Glomerular endothelial cell (primary cell): ENCODE measurements around the gene UBE2A. TPM values are rescaled to one million over a fixed set of nuclear protein-coding genes. Genes with fewer than 3 reads are reported as not detected.

Source experiments
- DNase-seq: peaks from one replicate; pipeline ENCODE4 v3.0.0-alpha.2; 2011; ENCODE audit warnings: low read depth, low spot score; ENCODE audit errors: extremely low read depth
- total RNA-seq: library from RNA; depleted of rRNA; stranded (reverse); fragments of >200 nt; gene quantifications from 2 replicates; pipeline ENCODE4 v1.2.3, GENCODE V29; 2015

UBE2A gene
- total RNA-seq, 1 donor from 2014 or later: 45.4 TPM

- DNase-seq: no peak
Measured at GRCh38 chrX:119606280-119607017, 32.1 kb downstream of the UBE2A start, which contains the start of gene NKRF. NKRF (minus strand) TSS chrX:119606424.

DNA sequence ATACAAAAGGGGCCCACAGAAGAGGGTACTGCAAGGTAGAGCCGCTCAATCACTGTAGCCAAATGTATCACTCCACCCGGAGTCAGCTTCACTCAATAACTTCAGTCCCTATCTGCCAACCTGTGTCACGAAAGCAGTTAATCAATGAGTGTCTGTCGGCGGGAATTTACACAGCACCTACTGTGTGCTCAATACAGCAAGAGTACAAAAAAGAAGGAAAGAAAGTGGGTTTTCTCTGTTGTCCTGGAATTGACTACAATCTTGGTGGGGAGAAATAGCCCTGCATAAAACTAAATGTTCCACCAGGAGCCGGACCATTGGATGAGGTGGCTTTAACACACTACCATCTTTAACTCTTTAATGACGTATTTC, 32.6 kb downstream of the UBE2A start:
- DNase-seq: no peak

- DNase-seq: no peak
Measured at GRCh38 chrX:119614776-119615175, 40.4 kb downstream of the UBE2A start.

GRCh38 chrX:119617517-119618164, 43.3 kb downstream of the UBE2A start:
- no peak for DNase-seq

GRCh38 chrX:119618439-119618838, 44.1 kb downstream of the UBE2A start:
- no peak for DNase-seq

DNA sequence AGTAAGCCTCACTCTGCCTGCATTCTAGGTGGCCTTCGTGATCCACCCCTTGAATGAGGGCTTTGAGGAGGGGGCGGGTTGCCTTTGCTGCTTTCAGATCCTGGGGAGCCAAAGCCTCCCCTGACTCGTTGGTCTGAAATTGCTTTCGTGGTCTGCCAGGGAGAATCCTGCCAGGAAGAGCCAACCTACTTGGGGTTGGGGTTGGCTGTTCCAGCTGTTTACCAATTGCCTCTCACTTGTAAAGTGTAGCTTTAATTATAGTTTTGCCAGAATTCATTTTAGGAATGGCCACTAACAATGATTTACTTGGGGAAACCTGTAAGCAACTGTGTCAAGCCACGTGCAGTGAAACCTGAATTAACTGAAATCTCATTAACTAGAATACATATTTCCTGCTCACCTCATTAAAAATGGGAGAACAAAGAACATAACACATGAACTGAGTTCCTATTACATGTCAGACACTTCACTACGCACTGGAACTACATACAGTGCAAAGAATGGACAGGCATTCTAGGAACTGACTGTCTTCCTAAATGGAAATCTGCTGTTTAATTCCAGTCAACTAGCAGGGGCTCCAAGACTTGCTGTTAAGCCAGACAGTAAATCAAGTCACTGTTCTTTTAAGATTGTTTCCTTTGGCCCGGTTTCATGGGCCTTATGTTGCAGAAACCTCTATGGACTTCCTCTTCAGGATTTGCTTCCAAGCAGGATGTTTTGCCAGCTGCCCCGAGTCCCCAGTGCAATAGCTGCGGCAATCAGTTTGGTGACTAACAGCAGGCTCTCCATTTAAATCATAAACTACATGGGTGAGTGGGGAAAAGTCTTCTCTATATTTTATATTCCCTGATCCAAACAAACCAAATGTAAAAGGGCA, 48.2 kb downstream of the UBE2A start:
- no peak for DNase-seq

DNA sequence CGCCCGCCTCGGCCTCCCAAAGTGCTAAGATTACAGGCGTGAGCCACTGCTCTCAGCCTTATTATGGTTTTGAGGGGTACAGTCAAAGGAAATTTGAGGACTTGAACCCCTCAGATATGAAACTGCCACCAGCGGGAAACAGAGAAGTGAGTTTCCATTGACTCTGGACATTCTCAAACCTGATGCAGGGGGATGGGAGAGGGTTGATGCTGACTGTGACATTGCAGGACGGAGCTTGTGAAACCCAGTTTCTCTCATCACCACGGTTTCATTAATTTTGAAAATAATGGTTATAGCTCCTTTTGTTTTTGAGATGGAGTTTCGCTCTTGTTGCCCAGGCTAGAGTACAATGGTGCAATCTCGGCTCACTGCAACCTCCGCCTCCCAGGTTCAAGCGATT, 50.1 kb downstream of the UBE2A start:
- DNase-seq: no peak

DNA sequence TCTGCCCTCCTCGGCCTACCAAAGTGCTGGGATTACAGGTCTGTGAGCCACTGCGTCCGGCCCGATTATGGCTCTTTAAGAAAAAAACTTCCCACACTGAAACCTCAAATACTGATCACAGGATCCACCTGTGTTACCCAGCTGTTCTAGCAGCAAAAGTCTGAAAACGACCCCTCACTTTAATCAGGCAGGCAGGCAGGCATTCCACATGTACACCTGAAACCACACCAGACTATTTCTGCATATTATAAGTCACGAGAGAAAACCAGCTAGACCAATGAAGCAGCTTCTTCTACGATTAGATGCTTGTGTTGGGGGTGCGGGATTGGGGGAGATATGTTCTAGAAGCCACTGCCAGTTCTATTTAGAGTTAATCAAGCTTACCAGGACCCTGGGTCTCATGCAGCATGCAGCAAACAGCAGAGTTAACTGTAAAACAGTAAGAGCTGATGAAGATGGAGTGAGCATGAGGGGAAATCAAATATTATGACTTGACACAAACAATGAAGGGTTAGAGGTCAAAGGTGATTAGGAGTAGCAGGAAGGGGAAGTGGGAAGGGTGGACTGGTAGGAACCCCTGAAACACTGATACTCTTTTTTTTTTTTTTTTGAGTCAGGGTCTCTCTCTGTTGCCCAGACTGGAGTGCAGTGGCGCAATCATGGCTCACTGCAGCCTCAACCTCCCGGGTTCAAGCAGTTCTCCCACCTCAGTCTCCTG, 50.7 kb downstream of the UBE2A start:
- DNase-seq: no peak

DNA sequence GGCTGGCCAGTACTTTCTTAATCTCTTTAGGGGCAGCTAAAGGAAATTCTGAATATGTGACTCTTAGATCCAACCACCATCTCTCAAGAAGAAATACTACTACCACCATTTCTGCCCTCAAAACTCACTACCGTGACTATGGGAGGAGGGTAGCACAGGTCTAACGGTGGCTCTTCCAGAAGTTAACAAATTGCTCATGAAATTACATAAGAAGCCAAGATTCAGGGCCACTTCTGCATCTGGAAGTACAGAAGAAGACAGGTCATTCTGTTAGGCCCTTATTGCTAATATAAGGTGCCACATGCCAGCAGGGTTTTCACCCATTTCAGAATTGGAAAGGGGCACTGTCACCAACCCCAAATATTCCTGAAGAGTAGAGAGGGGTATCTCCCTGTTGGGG, 51.5 kb downstream of the UBE2A start:
- DNase-seq: no peak

Other genes with a start within 250 kb of the UBE2A start
- gene SLC25A43, start 175.2 kb upstream of the UBE2A start, total RNA-seq: 18.8 and 24.4 TPM in 2 replicates
- gene SLC25A5, start 106.1 kb upstream of the UBE2A start, total RNA-seq: 282 and 348 TPM in 2 replicates
- gene STEEP1, start 9.2 kb upstream of the UBE2A start, total RNA-seq: 24.2 and 29.6 TPM in 2 replicates
- gene NKRF, start 31.9 kb downstream of the UBE2A start, total RNA-seq: 5.2 and 8.9 TPM in 2 replicates
- gene SEPTIN6, start 118.6 kb downstream of the UBE2A start, total RNA-seq: 23.6 and 24.4 TPM in 2 replicates
- gene SOWAHD, start 184.0 kb downstream of the UBE2A start, total RNA-seq: not detected in 2 replicates
- 3,643 and 8,776 TPM in 2 replicates for gene RPL39, start 217.1 kb downstream of the UBE2A start, total RNA-seq